T-helper 1 cell treated with Interleukin-12 subunit alpha and Interleukin-12 subunit beta and Interleukin-4 antibody, amounts not matched to agents 30 ng/mL and 1 ng/mL, for 36 hours (primary cell): ENCODE results near the gene ZBTB9. TPM values are rescaled to one million over a fixed set of nuclear protein-coding genes. Genes with fewer than 3 reads are reported as not detected.
"Not testable (repeated sequence)": the region's sequence is repeated elsewhere in the genome, so short reads cannot be mapped to it uniquely, and the experiment has no call there.

Experiments used
- intact Hi-C: fragments of 100-400 bp; cut with micrococcal nuclease; formaldehyde crosslinking; loops from one replicate; pipeline ENCODE4 v1.15.1; 2024
- total RNA-seq: library from RNA; stranded (reverse); gene quantifications from 2 replicates; pipeline ENCODE4 v1.2.3, GENCODE V29; 2022

The ZBTB9 gene
- total RNA-seq, 1 donor from 2014 or later, result 11.7 TPM

DNA sequence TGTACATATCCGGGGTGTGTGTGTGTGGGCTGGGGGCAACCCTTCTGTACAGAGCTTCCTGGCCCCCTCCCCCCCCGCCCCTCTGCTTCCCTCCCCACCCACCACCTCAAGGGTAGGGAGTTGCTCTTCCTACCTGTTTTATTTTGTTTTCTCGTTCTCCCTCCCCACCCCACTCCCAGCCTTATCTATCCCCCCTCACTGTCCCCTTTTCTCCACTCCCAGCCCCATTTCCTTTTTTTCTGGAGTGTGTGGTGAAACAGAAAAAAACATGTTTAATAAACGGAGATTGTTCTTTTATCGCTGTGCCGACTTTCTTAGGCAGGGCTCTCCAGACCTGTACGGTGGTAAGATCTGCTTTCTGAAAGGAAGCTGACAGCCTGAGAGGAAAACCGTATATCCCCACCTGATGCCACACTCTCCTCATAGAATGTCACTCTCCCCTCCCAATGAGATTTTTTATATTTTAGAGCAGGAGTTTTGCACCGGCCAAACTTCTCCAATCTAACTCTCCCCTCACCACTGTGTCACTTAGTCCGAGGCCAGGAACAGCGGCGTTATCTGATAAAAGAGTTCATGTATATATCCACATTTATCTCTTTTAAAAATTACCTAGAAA lies 875 bp upstream of the ZBTB9 start:
- intact Hi-C loops, result loop anchor here (1.0 to 5.0 kb wide), 16 partner anchors 22 to 253 kb away; partner anchors contain the start of genes BAK1, CUTA, ITPR3 and KIFC1

DNA sequence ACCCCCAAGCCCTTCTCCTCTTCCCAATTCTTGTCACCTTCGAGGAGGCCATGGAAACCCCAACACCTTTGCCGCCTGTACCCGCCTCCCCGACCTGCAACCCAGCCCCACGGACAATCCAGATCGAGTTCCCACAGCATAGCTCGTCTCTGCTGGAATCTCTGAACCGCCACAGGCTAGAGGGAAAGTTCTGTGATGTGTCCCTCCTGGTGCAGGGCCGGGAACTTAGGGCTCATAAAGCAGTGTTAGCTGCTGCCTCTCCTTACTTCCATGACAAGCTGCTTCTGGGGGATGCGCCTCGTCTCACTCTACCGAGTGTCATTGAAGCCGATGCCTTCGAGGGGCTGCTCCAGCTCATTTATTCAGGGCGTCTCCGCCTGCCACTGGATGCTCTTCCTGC lies 675 bp downstream of the ZBTB9 start:
- intact Hi-C loops, result loop anchor here (2.0 kb wide), 1 partner anchor 36 kb away; the partner anchor contains the start of gene CUTA

DNA sequence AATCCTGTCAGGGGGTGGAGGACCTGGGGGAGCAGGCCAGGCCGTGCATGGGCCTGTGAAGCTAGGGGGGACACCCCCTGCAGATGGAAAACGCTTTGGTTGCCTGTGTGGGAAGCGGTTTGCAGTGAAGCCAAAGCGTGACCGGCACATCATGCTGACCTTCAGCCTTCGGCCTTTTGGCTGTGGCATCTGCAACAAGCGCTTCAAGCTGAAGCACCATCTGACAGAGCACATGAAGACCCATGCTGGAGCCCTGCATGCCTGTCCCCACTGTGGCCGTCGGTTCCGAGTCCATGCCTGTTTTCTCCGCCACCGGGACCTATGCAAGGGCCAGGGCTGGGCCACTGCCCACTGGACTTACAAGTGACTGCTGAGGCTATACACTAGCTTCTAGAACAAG lies 1.8 kb downstream of the ZBTB9 start:
- intact Hi-C loops, result no loop called here

DNA sequence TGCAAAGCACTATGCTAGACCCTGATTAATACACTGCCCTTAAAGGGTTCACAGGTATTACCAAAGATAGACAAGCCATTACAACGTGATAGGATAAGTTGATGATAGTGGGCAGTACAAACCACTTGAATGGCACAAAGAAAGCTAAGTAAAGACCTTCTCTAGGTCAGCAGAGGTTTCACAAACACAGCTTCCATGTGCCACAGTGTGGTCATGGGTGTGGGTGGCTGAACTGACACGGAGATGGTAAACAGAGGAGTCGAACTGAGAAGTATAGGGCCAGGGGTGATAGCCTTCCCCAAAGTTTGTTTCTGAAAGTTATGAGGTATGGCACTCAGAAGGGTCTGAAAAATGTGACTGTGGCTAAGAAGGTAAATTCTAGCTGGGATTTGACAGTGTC lies 4.3 kb downstream of the ZBTB9 start:
- intact Hi-C loops, result no loop called here

DNA sequence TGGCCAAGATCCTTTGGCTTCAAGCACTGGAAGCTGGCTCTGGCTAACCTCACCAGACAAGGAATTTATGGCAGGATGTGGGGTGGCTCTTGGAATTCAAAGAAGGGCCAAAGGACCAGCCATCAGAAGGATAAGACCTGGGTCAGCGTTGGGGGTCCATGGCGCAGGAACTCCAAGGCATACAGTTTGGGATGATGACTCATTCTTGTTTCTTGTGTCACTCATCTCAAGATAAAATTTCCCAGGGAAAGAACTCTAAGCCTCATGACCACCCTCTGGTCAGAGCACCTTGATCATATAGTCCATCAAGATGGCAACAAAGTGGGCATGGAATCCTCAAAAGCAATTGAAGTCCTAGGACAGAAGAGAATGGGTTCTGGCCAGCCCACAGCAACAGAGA lies 4.8 kb downstream of the ZBTB9 start:
- intact Hi-C loops, result no loop called here

DNA sequence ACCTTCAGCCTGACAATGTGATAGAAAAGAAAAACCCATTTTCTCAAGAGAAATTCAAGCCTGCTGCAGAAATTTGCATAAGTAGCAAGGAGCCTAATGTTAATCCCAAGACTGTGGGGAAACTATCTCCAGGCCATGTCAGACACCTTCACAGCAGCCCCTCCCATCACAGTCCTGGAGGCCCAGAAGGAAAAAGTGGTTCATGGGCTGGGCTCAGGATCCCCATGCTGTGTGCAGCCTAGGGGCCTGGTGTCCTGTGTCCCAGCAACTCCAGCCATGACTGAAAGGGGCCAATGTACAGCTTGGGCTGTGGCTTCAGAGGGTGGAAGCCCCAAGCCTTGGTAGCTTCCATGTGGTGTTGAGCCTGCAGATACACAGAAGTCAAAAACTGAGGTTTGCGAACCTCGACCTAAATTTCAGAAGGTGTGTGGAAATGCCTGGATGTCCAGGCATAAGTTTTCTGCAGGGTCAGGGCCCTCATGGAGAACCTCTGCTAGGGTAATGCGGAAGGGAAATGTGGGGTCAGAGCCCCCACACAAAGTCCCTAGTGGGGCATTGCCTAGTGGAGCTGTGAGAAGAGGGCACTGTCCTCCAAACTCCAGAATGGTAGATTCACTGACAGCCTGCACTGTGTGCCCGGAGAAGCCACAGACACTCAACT lies 11.8 kb downstream of the ZBTB9 start:
- intact Hi-C loops, result no loop called here

DNA sequence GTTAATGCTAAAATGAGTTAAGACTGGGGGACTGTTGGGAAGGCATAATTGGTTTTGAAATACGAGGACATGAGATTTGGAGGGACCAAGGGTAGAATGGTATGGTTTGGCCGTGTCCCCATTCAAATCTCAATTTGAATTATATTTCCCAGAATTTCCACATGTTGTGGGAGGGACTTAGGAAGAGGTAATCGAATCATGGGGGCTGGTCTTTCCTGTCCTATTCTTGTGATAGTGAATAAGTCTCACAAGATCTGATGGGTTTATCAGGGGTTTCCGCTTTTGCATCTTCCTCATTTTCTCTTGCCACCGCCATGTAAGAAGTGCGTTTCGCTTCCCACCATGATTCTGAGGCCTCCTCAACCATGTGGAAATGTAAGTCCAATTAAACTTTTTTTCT lies 12.7 kb downstream of the ZBTB9 start:
- intact Hi-C loops, result no loop called here

DNA sequence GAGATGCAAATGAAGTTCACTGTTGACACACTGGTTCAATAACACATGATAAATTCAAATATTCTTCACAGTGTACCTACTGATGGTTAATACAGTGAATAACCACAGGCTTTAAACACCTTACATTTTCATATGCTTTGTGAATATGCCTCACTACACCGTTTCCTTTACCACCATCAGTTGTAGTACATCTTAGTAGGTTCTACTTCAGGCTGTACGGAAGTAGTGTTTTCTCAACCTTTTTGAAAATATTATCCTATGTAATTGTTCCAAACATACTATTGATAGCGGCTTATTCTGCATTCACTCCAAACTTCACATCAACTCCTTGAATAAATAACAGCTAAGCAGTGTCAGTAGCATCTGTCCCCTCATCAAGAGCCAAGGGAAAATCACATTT lies 15.3 kb downstream of the ZBTB9 start:
- intact Hi-C loops, result no loop called here

DNA sequence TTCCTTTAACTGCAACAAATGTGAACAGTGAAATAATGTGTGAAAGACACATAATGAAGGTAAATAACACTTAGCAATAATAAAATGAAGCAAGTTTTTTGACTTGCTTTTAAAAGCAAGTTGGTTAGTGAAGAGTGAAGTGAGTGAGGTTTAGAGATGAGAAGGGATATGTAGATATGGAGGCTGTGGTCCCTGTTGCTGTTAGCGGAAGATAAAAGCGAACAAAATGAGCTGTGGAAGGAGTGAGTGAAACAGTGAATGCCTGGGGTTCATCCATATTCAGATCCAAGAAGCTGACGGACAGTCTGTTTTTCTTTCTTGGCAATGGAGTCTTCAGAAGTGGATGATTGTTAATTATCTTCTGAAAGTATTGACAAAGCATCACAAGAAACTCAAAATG lies 23.5 kb downstream of the ZBTB9 start:
- intact Hi-C loops, result no loop called here

DNA sequence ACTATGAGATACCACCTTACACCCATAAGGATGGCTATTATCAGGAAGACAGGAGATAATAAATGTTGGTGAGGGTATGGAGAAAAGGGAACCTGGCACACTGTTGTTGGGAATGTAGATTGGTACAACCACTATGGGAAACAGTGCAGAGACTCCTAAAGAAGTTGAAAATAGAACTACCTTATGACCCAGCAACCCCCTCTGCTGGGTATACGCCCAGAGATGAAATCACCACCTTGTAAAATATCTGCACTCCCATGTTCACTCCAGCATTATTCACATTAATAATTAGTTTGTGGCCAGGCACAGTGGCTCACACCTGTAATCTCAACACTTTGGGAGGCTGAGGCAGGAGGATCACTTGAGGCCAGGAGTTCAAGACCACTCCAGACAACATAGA lies 26.8 kb downstream of the ZBTB9 start:
- intact Hi-C loops, result no loop called here

DNA sequence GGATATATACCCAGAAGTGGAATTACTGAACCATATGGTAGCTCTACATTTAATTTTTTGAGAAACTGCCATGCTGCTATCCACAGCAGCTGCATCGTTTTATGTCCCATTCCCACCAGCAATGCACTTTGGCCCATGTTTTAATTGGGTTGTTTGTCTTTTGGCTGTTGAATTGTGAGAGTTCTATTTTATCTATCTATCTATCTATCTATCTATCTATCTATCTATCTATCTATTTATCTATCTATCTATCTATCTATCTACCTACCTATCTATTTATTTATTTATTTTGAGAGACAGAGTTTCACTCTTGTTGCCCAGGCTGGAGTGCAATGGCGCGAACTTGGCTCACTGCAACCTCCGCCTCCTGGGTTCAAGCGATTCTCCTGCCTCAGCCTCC lies 28.2 kb downstream of the ZBTB9 start:
- intact Hi-C loops, result not testable (repeated sequence)

DNA sequence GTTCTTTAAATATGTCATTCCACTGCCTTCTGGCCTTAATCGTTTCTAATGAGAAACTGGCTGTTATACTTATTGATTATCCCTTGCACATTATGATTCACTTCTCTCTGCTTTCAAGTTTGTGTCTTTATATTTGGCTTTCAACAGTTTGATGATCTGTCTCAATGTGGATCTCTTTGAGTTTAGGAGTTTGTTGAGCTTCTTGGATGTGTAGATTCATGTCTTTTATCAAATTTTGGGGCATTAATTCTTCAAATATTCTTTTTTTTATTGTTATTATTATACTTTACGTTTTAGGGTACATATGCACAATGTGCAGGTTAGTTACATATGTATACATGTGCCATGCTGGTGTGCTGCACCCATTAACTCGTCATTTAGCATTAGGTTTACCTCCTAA lies 29.3 kb downstream of the ZBTB9 start:
- intact Hi-C loops, result no loop called here

DNA sequence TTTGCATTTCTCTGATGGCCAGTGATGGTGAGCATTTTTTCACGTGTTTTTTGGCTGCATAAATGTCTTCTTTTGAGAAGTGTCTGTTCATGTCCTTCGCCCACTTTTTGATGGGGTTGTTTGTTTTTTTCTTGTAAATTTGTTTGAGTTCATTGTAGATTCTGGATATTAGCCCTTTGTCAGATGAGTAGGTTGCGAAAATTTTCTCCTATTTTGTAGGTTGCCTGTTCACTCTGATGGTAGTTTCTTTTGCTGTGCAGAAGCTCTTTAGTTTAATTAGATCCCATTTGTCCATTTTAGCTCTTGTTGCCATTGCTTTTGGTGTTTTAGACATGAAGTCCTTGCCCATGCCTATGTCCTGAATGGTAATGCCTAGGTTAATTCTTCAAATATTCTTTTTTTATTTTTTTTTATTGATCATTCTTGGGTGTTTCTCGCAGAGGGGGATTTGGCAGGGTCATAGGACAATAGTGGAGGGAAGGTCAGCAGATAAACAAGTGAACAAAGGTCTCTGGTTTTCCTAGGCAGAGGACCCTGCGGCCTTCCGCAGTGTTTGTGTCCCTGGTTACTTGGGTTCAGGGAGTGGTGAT lies 30.4 kb downstream of the ZBTB9 start:
- intact Hi-C loops, result not testable (repeated sequence)

DNA sequence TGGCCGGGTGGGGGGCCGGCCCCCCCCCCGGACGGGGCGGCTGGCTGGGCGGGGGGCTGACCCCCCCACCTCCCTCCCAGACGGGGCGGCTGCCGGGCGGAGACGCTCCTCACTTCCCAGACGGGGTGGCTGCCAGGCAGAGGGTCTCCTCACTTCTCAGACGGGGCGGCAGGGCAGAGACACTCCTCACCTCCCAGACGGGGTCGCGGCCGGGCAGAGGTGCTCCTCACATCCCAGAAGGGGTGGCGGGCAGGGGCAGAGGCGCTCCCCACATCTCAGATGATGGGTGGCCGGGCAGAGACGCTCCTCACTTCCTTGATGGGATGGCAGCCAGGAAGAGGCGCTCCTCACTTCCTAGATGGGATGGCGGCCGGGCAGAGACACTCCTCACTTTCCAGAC lies 31.3 kb downstream of the ZBTB9 start:
- intact Hi-C loops, result not testable (repeated sequence)

DNA sequence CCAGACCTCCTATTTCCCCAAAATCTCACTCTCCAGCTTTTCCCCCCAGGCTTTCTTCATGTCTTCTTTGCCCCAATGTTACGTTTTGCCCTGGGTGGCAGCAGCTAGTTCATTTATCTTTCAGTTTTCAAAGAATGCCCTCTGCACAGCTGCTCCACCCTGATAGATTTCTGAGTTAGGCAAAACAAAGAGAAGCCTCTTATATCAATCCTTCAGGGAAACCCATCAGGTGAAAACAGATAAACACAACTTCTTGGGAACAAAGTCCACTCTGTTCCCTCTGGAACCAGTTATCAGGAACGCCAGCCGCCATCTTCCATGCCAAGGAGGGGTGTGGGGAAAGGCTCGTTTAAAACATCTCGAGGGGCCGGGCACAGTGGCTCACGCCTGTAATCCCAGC lies 34.0 kb downstream of the ZBTB9 start:
- intact Hi-C loops, result no loop called here

DNA sequence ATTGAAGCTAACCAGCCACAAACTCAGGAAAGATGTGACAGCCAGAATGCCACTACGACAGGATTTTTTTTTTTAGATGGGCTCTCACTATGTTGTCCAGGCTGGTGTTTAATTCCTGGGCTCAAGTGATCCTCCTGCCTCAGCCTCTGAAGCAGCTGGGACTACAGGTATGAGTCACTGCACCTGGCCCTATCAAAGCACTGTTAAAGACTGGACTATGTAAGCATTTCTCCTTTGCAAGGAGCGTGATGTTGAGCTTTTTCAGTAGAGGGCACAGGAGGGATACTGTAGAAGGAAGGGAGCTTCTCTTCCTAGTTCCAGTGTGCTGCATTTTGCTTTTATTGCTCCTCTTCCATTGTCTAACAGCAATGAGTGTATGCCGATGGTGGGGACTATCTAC lies 35.8 kb downstream of the ZBTB9 start:
- intact Hi-C loops, result no loop called here

DNA sequence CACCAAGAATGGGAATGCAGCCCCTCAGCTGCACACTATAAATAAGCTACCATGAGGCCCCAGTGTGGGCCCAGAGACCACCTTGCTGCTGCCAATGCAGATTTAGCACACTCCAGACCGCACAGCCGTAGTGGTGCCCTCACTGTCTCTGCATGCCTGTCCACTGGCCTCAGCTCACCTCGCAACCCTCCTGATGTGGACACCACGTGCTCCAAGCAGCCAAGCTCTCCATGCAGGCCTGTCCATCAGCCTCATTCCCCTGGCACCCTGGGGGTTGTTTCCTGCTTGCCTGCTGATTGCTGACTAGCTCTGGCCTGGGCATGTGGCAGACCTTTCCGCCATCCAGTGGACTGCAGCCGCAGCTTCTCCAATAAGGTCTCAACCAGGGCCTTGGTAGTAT lies 36.2 kb downstream of the ZBTB9 start:
- intact Hi-C loops, result no loop called here

DNA sequence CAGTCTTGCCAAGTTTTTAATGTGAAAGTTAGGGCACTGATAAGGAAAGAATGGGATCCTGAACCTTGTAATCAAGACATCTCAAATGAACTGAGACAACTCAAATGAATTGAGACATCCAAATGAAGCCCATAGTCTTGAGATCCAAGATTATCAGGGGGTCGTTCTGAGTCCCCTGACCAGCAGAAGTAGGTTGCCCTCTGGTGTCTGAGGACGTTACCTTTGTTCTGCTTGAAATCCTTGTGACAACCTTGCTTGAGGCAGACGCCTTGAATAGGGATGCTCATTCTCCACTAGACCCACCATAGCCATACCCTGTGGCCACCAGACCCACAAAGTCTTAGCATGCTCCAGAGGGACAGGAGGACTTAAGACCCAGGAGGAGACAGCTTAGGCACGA lies 37.7 kb downstream of the ZBTB9 start:
- intact Hi-C loops, result no loop called here

DNA sequence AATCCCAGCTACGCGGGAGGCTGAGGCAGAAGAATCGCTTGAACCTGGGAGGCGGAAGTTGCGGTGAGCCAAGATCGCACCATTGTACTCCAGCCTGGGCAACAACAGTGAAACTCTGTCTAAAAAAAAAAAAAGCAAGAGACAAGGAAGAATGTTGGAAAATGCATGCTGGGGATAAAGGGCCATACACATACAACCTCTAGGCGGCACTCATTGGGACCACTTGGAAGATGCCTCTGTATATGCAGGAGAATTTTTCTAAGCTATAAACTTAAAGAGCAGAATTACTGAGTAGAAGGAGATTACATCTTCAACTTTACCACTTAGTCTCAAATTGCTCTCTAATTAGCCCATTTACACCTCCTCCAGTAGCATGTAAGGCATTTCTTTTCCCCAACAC lies 42.8 kb downstream of the ZBTB9 start:
- intact Hi-C loops, result no loop called here

DNA sequence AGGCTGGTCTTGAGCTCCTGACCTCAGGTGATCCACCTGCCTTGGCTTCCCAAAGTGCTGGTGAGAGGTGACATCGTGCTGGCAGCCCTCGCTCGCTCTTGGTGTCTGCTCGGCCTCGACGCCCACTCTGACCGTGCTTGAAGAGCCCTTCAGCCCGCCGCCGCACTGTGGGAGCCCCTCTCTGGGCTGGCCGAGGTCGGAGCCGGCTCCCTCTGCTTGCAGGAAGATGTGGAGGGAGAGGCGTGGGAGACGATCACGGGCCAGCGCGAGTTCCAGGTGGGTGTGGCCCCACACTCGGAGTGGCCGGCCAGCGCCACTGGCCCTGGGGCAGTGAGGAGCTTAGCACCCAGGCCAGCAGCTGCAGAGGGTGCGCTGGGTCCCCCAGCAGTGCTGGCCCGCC lies 48.1 kb downstream of the ZBTB9 start:
- intact Hi-C loops, result no loop called here

DNA sequence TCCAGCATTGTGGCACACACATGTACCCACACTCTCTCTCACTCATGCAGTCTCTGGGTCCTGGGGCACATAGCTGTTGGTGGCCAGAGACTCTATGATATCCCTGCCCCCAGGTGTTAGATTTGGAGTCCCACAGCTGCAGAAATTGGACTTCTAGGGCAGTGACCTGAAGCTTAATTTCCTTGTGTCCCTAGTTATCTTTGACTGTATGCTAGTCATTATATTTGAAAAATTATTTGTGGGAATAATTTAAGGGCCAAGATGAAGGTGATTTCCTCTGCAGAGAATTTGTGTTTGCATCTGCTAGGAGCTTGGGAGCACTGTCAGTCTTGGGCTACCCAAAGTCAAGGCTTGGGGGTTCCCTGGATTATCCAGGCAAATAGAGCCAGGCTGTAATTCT lies 50.1 kb downstream of the ZBTB9 start:
- intact Hi-C loops, result no loop called here

DNA sequence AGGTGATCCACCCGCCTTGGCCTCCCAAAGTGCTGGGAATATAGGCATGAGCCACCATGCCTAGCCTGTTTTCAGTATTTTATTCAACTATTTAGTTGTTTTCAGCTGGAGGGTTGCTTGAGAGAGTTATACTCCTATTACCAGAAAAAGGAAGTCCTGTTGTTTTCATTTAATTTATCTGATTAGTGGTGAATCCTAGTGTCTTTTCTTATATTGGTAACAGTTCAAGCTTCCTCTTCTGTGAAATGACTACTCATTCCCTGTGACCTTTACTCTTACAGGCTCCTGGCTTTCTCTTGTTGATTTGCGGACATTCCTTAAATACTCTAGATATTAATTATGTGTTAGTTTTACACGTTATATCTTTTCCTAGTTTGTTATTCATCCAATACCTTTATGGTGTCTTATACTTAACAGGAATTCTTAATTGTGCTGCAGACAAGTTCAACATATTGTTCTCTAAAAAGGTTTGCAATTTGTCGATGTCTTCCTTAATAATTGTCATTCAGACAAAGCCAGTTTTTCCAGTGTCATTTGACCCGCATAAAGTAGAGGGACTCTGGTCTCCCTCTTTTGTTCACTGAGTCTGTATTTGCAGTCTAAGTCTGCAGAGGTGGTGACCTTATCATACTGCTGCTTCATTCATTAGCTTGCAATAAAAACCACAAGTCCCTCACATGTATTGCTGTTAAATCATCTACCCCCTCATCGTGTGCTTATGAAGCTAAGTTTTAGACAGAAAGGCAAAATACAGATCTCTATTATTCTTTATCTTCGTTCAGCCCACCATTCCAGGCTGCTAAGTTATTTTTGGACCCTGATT lies 51.4 kb downstream of the ZBTB9 start:
- intact Hi-C loops, result no loop called here
